GM10248 (cell line): Measurements from ENCODE around the gene PHETA1.

Experiments
- CTCF ChIA-PET: fragments of 300-600 bp; sonication (Branson Sonifier 250); formaldehyde crosslinking; extraction: SDS; loops from one replicate; lab custom pipeline; 2021; ENCODE audit warnings: antibody characterized with exemption; lab: Yijun Ruan, JAX
- POLR2A ChIA-PET: fragments of 350-650 bp; sonication (Branson Sonifier 250); formaldehyde crosslinking; extraction: SDS; loops from one replicate; lab custom pipeline; 2020; ENCODE audit warnings: antibody characterized with exemption; lab: Yijun Ruan, JAX
- DNase-seq: peaks from one replicate; pipeline ENCODE4 v3.0.0; 2012; ENCODE audit errors: extremely low spot score
- CTCF ChIP-seq: IDR thresholded peaks from 2 replicates; pipeline ENCODE4 v1.5.1; 2012; ENCODE audit warnings: mild to moderate bottlenecking, low read depth; ENCODE audit errors: extremely low read depth, missing control alignments, control extremely low read depth

Gene PHETA1

GRCh38 chr12:111368788-111369495 lies at the start of gene PHETA1:
TSS of gene PHETA1 (minus strand) at chr12:111369095. CDS start at chr12:111363427, 5,668 bp downstream.
- ChIA-PET CTCF (interaction anchor here (1.2 to 3.9 kb wide), 4 partner anchors 10 to 159 kb away, joined by 3 to 30 read pairs (median 12); no protein-coding TSS in a partner anchor), POLR2A (no interaction called here)
- peak; percentile 94 for DNase-seq
- TF ChIP-seq CTCF, result no peak

GRCh38 chr12:111418594-111418880 lies 49.6 kb upstream of the PHETA1 start:
- no peak for DNase-seq
- POLR2A ChIA-PET, result no interaction called here
- CTCF ChIA-PET, result interaction anchor here (0.9 to 1.6 kb wide), 2 partner anchors 9 to 33 kb away, joined by 3 to 4 read pairs; no protein-coding TSS in a partner anchor
- TF ChIP-seq CTCF, result no peak

- POLR2A ChIA-PET, result no interaction called here
These were observed 49.1 kb upstream of the PHETA1 start for GRCh38 chr12:111417784-111418593.

GRCh38 chr12:111417290-111417689 lies 48.4 kb upstream of the PHETA1 start:
- no peak for TF ChIP-seq CTCF
- CTCF ChIA-PET, result interaction anchor here (1.1 to 25.8 kb wide), 2 partner anchors 20 to 25 kb away, joined by 4 to 1216 read pairs; no protein-coding TSS in a partner anchor
- DNase-seq, result no peak
- POLR2A ChIA-PET, result no interaction called here

More at GRCh38 chr12:111417784-111418593, 49.1 kb upstream of the PHETA1 start:
- TF ChIP-seq CTCF, result no peak
- DNase-seq, result no peak
- CTCF ChIA-PET, result interaction anchor here (0.9 kb wide), 1 partner anchor 10 kb away, joined by 3 read pairs; no protein-coding TSS in a partner anchor

- no peak for DNase-seq
- ChIA-PET POLR2A (no interaction called here), CTCF (interaction anchor here (4.0 to 25.8 kb wide), 2 partner anchors 19 to 28 kb away, joined by 31 to 1216 read pairs; no protein-coding TSS in a partner anchor)
- TF ChIP-seq CTCF, result no peak
These were observed 45.9 kb upstream of the PHETA1 start for GRCh38 chr12:111414711-111415252.
